Suprapubic skin (tissue), 3 donors: ENCODE measurements around the gene SETD1A.

ENCODE experiments used
- CTCF ChIP-seq, 2 donors: fragments of 200-600 bp in 1 of 2; fragments of 450-650 bp in 1 of 2; sonication (generic) in 1 of 2; IDR thresholded peaks; one replicate each; pipeline ENCODE4 v1.5.1; 2016 to 2019; ENCODE audit warnings: antibody characterized with exemption in 2 of 2, mild to moderate bottlenecking in 1 of 2, moderate library complexity in 1 of 2
- POLR2AphosphoS5 ChIP-seq, 3 donors: sonication (generic); formaldehyde crosslinking; IDR thresholded peaks; one replicate each; pipeline ENCODE4 v1.6.1; 2017; ENCODE audit warnings: antibody characterized with exemption in 3 of 3

GRCh38 chr16:31005350-31006085 is 48.0 kb downstream of the SETD1A start:
- no peak for TF ChIP-seq CTCF (IDR thresholded peaks at IDR 0.05)
- TF ChIP-seq POLR2AphosphoS5 (IDR thresholded peaks at IDR 0.05) = no peak
